ENCODE data around the gene HOXB13.

DNA sequence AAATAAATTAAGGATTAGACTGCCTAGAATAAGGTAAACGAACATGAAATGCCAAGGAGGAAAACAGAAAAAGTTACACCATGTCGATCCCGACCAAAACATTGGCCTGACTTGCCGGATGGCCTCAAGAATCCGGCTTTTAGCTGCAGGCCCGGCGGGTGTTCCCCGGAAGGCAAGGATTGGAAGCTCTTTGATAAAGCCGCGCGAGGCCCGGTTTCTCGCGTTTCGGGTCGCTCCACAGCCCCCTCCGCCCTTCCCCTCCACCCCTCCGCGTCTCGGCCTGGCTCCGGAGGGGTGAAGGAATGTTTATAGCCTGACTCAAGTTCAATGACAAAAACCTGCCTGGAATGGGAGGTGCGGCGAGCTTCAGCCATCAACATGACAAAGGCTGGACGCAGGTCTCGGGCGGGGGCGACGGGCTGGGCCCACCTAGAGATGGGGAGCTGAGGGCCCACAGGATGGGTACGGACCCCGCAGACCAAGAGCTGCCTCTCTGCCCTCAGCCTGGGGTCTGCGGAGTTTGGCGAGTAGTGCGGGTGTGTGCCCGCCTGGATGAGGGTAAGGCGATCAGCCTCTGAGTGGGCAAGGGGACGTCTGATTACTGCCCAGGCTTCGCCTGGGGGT, 8.8 kb downstream of the HOXB13 start:
- TF ChIP-seq POLR2A (IDR thresholded peaks at IDR 0.05): no peak
- TF ChIP-seq, protein P1, sequence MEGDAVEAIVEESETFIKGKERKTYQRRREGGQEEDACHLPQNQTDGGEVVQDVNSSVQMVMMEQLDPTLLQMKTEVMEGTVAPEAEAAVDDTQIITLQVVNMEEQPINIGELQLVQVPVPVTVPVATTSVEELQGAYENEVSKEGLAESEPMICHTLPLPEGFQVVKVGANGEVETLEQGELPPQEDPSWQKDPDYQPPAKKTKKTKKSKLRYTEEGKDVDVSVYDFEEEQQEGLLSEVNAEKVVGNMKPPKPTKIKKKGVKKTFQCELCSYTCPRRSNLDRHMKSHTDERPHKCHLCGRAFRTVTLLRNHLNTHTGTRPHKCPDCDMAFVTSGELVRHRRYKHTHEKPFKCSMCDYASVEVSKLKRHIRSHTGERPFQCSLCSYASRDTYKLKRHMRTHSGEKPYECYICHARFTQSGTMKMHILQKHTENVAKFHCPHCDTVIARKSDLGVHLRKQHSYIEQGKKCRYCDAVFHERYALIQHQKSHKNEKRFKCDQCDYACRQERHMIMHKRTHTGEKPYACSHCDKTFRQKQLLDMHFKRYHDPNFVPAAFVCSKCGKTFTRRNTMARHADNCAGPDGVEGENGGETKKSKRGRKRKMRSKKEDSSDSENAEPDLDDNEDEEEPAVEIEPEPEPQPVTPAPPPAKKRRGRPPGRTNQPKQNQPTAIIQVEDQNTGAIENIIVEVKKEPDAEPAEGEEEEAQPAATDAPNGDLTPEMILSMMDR (IDR thresholded peaks at IDR 0.05): no peak

Data from thyroid gland (tissue), 4 donors.